GM19463 (cell line): ENCODE data around the gene MRPL21.
A peak's percentile ranks its signal among the peaks of the same experiment; 100 is the strongest.

ENCODE experiments used
- ATAC-seq: cut with Tn5 transposase; IDR thresholded peaks from one replicate; pipeline ENCODE4 v1.9.1; 2021; ENCODE audit warnings: mild to moderate bottlenecking, moderate library complexity; ENCODE audit not compliant: unreplicated experiment

Gene MRPL21

GRCh38 chr11:68843703-68844312, 59.8 kb downstream of the MRPL21 start:
- peak; percentile 52 for ATAC-seq

DNA sequence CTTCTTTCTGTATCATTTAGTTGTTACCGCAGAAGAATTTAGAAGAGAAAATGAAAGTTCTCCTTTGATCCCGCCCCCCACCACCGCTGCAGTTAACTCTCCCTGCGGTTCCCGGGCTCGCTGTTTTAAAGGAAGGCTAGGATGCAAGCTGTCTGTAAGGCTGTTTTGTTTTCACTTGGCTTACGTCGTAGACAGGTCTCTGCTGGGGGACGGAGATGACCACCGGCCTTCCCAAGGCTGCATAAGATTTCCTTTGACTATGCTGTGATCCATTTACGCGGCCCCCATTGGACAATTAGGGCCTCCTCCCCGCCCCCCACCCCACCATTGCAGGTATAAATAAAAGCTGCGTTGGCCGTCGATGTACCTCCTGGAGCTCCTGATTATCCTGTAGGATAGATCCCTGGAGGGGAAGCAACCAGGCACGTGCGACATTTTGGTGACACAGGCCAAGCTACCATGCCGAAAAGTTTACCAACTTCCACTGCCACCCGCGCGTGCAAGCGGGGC, 60.5 kb downstream of the MRPL21 start:
- no peak for ATAC-seq

- ATAC-seq = no peak
Measured at GRCh38 chr11:68842427-68843051, 61.1 kb downstream of the MRPL21 start.

- peak; percentile 38 for ATAC-seq
Measured at GRCh38 chr11:68841718-68842426, 61.8 kb downstream of the MRPL21 start, which contains the start of gene CPT1A. Gene CPT1A, minus strand, starts transcription at chr11:68841916. Its CDS starts 26,442 bp downstream, at chr11:68815474.
